Vagina (tissue), 2 donors: ENCODE data around the gene FBRSL1. TPM values are rescaled to one million over a fixed set of nuclear protein-coding genes. Genes with fewer than 3 reads are reported as not detected.

Source experiments
- DNase-seq, 2 donors: peaks; one replicate each; pipeline ENCODE4 v3.0.0-alpha.2; 2017; ENCODE audit errors: extremely low spot score in 2 of 2
- H3K27ac ChIP-seq: fragments of 200-600 bp; sonication (generic); one replicate; pipeline ENCODE4 v1.5.1; 2019
- H3K27me3 ChIP-seq: fragments of 200-600 bp; sonication (generic); one replicate; pipeline ENCODE4 v1.5.1; 2019
- H3K36me3 ChIP-seq, 2 donors: fragments of 200-600 bp; sonication (generic); one replicate each; pipeline ENCODE4 v1.5.1; 2017 to 2019
- H3K4me1 ChIP-seq: fragments of 200-600 bp; sonication (generic); one replicate; pipeline ENCODE4 v1.5.1; 2019
- H3K4me3 ChIP-seq, 2 donors: fragments of 200-600 bp; sonication (generic); 1 replicate in 1 of 2; 2 replicates in 1 of 2; pipeline ENCODE4 v1.5.1; 2016 to 2019
- H3K9me3 ChIP-seq: fragments of 200-600 bp; sonication (generic); one replicate; pipeline ENCODE4 v1.5.1; 2019
- POLR2A ChIP-seq, 2 donors: fragments of 450-650 bp; IDR thresholded peaks; one replicate each; pipeline ENCODE4 v1.6.1; 2017; ENCODE audit warnings: antibody characterized with exemption in 2 of 2, mild to moderate bottlenecking in 2 of 2, moderate library complexity in 2 of 2
- POLR2AphosphoS5 ChIP-seq, 2 donors: sonication (generic); formaldehyde crosslinking; IDR thresholded peaks; one replicate each; pipeline ENCODE4 v1.9.0; 2017; ENCODE audit warnings: antibody characterized with exemption in 2 of 2, mild to moderate bottlenecking in 2 of 2, low read depth in 1 of 2; ENCODE audit not compliant: insufficient read depth in 1 of 2
- intact Hi-C: fragments of 100-400 bp; cut with DNase I; formaldehyde crosslinking; loops from one replicate; pipeline ENCODE4 v1.15.1; 2023
- total RNA-seq: library from RNA; depleted of rRNA; stranded (reverse); fragments of >200 nt; gene quantifications from one replicate; pipeline ENCODE4 v1.2.3, GENCODE V29; 2016
- TF ChIP-seq, protein P1 (sequence below), 3 experiments: fragments of 450-650 bp in 2 of 3; fragments of 200-600 bp in 1 of 3; sonication (generic) in 1 of 3; IDR thresholded peaks; one replicate each; pipeline ENCODE4 v1.5.1; 2017 to 2019; ENCODE audit warnings: antibody characterized with exemption in 3 of 3, mild to moderate bottlenecking in 2 of 3, moderate library complexity in 2 of 3

Gene FBRSL1
- total RNA-seq, 1 donor from 2014 or later = 11.0 TPM

DNA sequence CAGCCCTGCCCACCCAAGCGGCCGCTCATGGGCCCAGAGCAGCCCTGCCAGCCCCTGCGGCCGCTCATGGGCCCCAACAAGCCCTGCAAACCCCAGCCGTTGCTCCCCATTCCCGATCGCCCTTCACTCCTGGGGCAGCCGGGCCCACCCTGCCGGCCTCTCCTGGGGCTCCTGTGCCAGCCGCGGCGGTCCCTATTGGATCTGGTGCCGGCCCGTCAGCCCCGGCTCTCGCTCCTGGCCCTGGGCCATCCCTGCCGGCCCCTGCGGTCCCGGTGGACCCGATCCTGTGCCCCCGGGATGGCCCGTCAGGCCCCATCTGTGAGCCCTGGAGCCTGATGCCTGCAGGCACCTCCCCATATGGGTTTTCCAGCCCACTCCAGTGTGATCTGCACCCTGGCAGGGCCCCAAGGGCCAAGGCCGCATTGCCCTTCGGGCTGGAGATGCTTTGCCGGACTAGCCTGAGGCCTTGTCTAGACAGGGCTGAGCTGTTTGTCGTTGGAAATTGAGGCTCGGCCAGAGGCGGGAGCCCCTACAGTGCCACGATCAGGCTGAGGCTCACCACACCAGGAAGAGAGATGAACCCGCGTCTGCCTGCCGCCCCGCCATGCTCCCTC is 20.3 kb downstream of the FBRSL1 start:
- Histone ChIP-seq H3K4me1 (peaks cover 54% of the 10 kb centered on the region), H3K4me3 (no peak overlapping the region), H3K27me3 (no peaks in the 10 kb centered on the region), H3K27ac (no peak overlapping the region), H3K36me3 (peaks cover 0 to 31% of the 10 kb centered on the region in 2 donors), H3K9me3 (no peaks in the 10 kb centered on the region)
- DNase-seq = no peak
- no peak for TF ChIP-seq POLR2A (IDR thresholded peaks at IDR 0.05)
- TF ChIP-seq POLR2AphosphoS5 (IDR thresholded peaks at IDR 0.05; ENCODE audit: insufficient read depth in 1 of 2, low read depth in 1 of 2) = no peak
- TF ChIP-seq, protein P1, sequence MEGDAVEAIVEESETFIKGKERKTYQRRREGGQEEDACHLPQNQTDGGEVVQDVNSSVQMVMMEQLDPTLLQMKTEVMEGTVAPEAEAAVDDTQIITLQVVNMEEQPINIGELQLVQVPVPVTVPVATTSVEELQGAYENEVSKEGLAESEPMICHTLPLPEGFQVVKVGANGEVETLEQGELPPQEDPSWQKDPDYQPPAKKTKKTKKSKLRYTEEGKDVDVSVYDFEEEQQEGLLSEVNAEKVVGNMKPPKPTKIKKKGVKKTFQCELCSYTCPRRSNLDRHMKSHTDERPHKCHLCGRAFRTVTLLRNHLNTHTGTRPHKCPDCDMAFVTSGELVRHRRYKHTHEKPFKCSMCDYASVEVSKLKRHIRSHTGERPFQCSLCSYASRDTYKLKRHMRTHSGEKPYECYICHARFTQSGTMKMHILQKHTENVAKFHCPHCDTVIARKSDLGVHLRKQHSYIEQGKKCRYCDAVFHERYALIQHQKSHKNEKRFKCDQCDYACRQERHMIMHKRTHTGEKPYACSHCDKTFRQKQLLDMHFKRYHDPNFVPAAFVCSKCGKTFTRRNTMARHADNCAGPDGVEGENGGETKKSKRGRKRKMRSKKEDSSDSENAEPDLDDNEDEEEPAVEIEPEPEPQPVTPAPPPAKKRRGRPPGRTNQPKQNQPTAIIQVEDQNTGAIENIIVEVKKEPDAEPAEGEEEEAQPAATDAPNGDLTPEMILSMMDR (IDR thresholded peaks at IDR 0.05) = no peak
- intact Hi-C loops = no loop called here

DNA sequence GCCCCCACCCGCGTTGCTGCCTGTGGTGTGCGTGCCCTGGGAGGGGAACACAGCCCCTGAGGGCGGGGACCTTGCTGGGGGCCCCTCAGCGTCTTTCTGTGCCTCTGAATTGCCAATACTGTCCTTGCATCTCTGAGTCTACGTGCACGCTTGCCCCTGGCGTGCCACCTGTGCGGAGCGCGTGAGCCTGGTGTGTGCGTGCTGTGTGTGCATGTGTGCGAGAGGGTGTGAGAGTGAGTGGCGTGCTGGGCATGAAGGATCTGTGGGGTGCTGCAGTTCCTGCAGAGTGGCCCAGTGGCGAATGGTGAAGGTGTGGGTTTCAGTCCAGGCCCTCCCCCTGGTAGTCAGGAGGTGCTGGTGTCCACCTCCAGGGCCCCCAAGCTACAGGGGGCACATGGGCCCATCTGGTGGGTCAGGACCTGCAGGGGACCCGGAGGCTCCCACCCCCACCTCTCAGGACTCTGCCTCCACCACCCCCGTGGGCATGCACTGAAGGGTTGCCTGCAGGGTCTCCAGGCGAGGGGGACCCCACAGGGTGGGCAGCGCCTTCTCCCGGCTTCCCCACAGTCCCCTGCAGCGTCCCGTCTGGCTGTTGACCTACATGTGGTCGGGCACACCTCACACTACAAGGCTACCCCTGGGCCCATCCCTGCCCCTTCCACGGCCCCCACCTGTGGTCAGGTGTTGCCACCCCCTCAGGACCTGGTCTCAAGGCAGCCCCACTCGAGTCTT is 21.0 kb downstream of the FBRSL1 start:
- no peak for TF ChIP-seq POLR2A (IDR thresholded peaks at IDR 0.05)
- TF ChIP-seq, protein P1 (IDR thresholded peaks at IDR 0.05) = no peak
- no peak for TF ChIP-seq POLR2AphosphoS5 (IDR thresholded peaks at IDR 0.05; ENCODE audit: insufficient read depth in 1 of 2, low read depth in 1 of 2)
- Histone ChIP-seq H3K9me3 (no peaks in the 10 kb centered on the region), H3K36me3 (peaks cover 0 to 31% of the 10 kb centered on the region in 2 donors), H3K4me1 (peaks cover 47% of the 10 kb centered on the region), H3K27me3 (no peaks in the 10 kb centered on the region), H3K27ac (no peak overlapping the region), H3K4me3 (no peak overlapping the region)
- intact Hi-C loops = no loop called here
- no peak for DNase-seq

DNA sequence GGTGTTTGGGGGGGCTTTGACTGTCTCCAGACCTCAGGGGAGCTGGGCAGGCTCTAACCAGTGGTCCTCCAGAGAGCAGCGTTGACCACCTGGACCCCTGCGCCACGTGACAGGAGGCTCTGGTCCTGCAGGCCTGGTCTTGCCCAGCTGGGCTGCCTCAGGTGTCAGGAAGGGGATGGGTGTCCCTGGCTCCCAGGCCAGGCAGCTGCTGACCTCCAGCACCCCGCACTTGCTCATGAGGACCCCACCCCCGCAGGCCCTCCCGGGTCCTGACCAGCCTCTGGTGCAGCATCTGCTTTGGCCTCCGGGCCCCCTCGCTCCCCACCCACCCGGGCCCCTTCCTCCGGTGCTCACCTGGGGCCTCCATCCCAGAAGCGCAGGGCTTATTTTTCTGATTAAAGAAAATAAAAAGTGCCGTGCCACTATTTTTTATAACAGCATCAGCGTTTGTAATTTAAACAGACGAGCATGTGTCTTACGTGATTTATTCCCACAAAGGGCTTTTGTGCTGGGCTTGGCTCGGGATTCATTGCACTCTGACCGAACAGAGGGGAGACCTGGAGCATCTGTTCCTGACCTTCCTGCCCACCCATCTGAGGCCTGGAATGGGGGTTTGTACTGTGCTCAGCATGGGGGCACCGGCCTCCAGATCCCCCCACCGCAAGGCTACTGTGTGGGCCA is 21.7 kb downstream of the FBRSL1 start:
- no peak for DNase-seq
- Histone ChIP-seq H3K27me3 (no peaks in the 10 kb centered on the region), H3K4me3 (no peak overlapping the region), H3K27ac (no peak overlapping the region), H3K4me1 (peaks cover 40% of the 10 kb centered on the region), H3K36me3 (peaks cover 0 to 31% of the 10 kb centered on the region in 2 donors), H3K9me3 (no peaks in the 10 kb centered on the region)
- TF ChIP-seq, protein P1 (IDR thresholded peaks at IDR 0.05) = no peak
- no peak for TF ChIP-seq POLR2A (IDR thresholded peaks at IDR 0.05)
- no peak for TF ChIP-seq POLR2AphosphoS5 (IDR thresholded peaks at IDR 0.05; ENCODE audit: insufficient read depth in 1 of 2, low read depth in 1 of 2)
- intact Hi-C loops = no loop called here

DNA sequence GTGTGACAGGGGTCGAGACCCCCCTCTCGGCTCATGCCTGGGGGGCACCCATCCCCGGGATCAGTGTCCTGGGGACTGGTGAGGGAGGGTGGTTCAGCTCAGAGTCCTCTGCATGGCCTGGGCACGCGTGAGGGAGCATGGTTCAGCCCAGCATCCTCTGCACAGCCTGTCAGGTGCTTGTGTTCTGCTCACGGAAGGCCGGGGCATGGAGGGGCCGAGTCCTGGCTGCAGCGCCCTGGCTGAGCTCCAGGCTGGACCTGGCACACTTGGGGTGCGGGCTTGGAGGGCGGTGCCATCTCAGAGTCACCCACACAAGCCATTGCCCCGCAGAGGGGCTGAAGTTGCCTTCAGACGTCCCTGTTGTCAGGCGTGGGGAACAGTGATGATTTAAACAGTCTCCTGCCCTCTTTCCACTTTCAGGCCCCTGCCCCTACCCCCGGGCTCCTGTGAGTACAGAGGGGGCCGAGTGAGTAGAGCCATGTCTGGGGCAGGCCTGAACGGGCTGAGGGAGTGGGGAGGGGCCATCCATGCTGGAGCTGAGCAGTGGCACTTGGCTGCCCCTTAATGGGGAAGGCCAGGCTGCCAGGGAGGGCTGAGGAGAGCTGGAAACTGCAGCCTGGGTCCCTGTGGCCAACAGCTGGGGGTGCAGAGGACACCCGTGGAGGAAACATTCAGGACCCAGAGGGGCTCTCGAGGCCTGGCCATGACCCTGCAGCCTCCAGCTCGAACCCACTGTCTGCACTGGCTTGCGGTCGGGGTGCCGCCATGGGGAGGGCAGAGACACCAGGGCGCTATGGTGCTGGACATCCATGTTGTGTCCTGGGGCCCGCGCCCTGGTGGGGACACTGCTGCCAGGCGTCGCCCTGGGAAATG is 22.5 kb downstream of the FBRSL1 start:
- Histone ChIP-seq H3K36me3 (peaks cover 0 to 31% of the 10 kb centered on the region in 2 donors), H3K4me3 (no peak overlapping the region), H3K27me3 (no peaks in the 10 kb centered on the region), H3K4me1 (peaks cover 32% of the 10 kb centered on the region), H3K27ac (no peak overlapping the region), H3K9me3 (no peaks in the 10 kb centered on the region)
- no peak for DNase-seq
- TF ChIP-seq, protein P1 (IDR thresholded peaks at IDR 0.05) = no peak
- TF ChIP-seq POLR2A (IDR thresholded peaks at IDR 0.05) = no peak
- no peak for TF ChIP-seq POLR2AphosphoS5 (IDR thresholded peaks at IDR 0.05; ENCODE audit: insufficient read depth in 1 of 2, low read depth in 1 of 2)
- intact Hi-C loops = no loop called here
